Mesenchymal stem cell (in vitro differentiated cells and primary cell): Measurements from ENCODE around the gene NPAS3.

ENCODE experiments used
- DNase-seq: peaks from one replicate; pipeline ENCODE4 v3.0.0-alpha.2; 2013
- H2AFZ ChIP-seq: one replicate; pipeline ENCODE4 v1.6.1; 2013; ENCODE audit warnings: low read depth, mild to moderate bottlenecking, control low read depth, inconsistent platforms, low read length, moderate library complexity
- H2AK5ac ChIP-seq: 2 replicates; pipeline ENCODE4 v1.6.1; 2013; ENCODE audit warnings: low read length, moderate library complexity, mild to moderate bottlenecking, inconsistent platforms; ENCODE audit not compliant: severe bottlenecking
- H2BK120ac ChIP-seq: one replicate; pipeline ENCODE4 v1.6.1; 2013; ENCODE audit warnings: low read depth, mild to moderate bottlenecking, inconsistent platforms, low read length, moderate library complexity
- H2BK12ac ChIP-seq, 2 experiments: one replicate each; pipeline ENCODE4 v1.6.1; 2013; ENCODE audit warnings: inconsistent platforms in 2 of 2, low read length in 2 of 2, mild to moderate bottlenecking in 2 of 2, moderate library complexity in 2 of 2, control low read depth in 1 of 2
- H2BK15ac ChIP-seq: one replicate; pipeline ENCODE4 v1.6.1; 2013; ENCODE audit warnings: mild to moderate bottlenecking, low read depth, inconsistent platforms; ENCODE audit not compliant: poor library complexity, severe bottlenecking
- H2BK5ac ChIP-seq: 2 replicates; pipeline ENCODE4 v1.6.1; 2013; ENCODE audit warnings: low read depth, mild to moderate bottlenecking, low read length, control low read depth, inconsistent platforms; ENCODE audit not compliant: poor library complexity, severe bottlenecking
- H3K14ac ChIP-seq, 2 experiments: one replicate each; pipeline ENCODE4 v1.6.1; 2013; ENCODE audit warnings: inconsistent platforms in 2 of 2, low read length in 2 of 2, control low read depth in 1 of 2, mild to moderate bottlenecking in 1 of 2, moderate library complexity in 1 of 2
- H3K18ac ChIP-seq, 2 experiments: one replicate each; pipeline ENCODE4 v1.6.1; 2013; ENCODE audit warnings: inconsistent platforms in 2 of 2, low read length in 2 of 2, control low read depth in 1 of 2, low read depth in 1 of 2, mild to moderate bottlenecking in 1 of 2
- H3K23ac ChIP-seq, 2 experiments: one replicate each; pipeline ENCODE4 v1.6.1; 2013; ENCODE audit warnings: inconsistent platforms in 2 of 2, low read length in 2 of 2, mild to moderate bottlenecking in 2 of 2, moderate library complexity in 2 of 2, control low read depth in 1 of 2
- H3K27ac ChIP-seq: 2 replicates; pipeline ENCODE4 v1.5.1; 2013; ENCODE audit warnings: mild to moderate bottlenecking, moderate library complexity, low read length, control low read depth, inconsistent platforms; ENCODE audit not compliant: poor library complexity, severe bottlenecking
- H3K27me3 ChIP-seq, 2 experiments: 2 replicates each; pipeline versions ENCODE4 v1.6.1 to v1.7.0; 2013; ENCODE audit warnings: low read length in 2 of 2, mild to moderate bottlenecking in 2 of 2, moderate library complexity in 2 of 2, control low read depth in 1 of 2, inconsistent platforms in 1 of 2; ENCODE audit not compliant: control insufficient read depth in 1 of 2, insufficient read depth in 1 of 2
- H3K36me3 ChIP-seq, 2 experiments: 2 replicates each; pipeline versions ENCODE4 v1.6.1 to v1.7.0; 2013; ENCODE audit warnings: low read length in 2 of 2, control low read depth in 1 of 2, inconsistent platforms in 1 of 2, low read depth in 1 of 2, mild to moderate bottlenecking in 1 of 2; ENCODE audit not compliant: insufficient read depth in 2 of 2, control insufficient read depth in 1 of 2
- H3K4ac ChIP-seq, 2 experiments: one replicate each; pipeline ENCODE4 v1.6.1; 2013; ENCODE audit warnings: inconsistent platforms in 2 of 2, low read length in 2 of 2, mild to moderate bottlenecking in 2 of 2, moderate library complexity in 2 of 2, control low read depth in 1 of 2, low read depth in 1 of 2
- H3K4me1 ChIP-seq: 2 replicates; pipeline ENCODE4 v1.6.1; 2013; ENCODE audit warnings: low read depth, low read length, control low read depth; ENCODE audit not compliant: control insufficient read depth, insufficient read depth
- H3K4me2 ChIP-seq: 2 replicates; pipeline ENCODE4 v1.6.1; 2013; ENCODE audit warnings: low read length, mild to moderate bottlenecking, inconsistent platforms; ENCODE audit not compliant: poor library complexity, severe bottlenecking
- H3K4me3 ChIP-seq, 2 experiments: 2 replicates each; pipeline versions ENCODE4 v1.5.1 to v1.7.0; 2013; ENCODE audit warnings: low read length in 2 of 2, mild to moderate bottlenecking in 2 of 2, control low read depth in 1 of 2, low read depth in 1 of 2; ENCODE audit not compliant: insufficient read depth in 1 of 2
- H3K79me1 ChIP-seq: replicated peaks from 2 replicates; pipeline ENCODE4 v1.6.1; 2013; ENCODE audit warnings: mild to moderate bottlenecking, control low read depth, low read length, inconsistent platforms; ENCODE audit not compliant: poor library complexity, severe bottlenecking
- H3K9ac ChIP-seq: 2 replicates; pipeline ENCODE4 v1.7.0; 2013; ENCODE audit warnings: mild to moderate bottlenecking, low read length, moderate library complexity
- H3K9me3 ChIP-seq: 2 replicates; pipeline ENCODE4 v1.7.0; 2013; ENCODE audit warnings: mild to moderate bottlenecking, low read length; ENCODE audit not compliant: control insufficient read depth
- H4K8ac ChIP-seq: one replicate; pipeline ENCODE4 v1.6.1; 2013; ENCODE audit warnings: inconsistent platforms, mild to moderate bottlenecking, low read length, moderate library complexity
- H4K91ac ChIP-seq: one replicate; pipeline ENCODE4 v1.6.1; 2013; ENCODE audit warnings: mild to moderate bottlenecking, low read length, inconsistent platforms
- WGBS: methylation state at CpG from one replicate; pipeline ENCODE4 v1.1.7; 2013; ENCODE audit warnings: mixed read lengths; 5-methylcytosine and 5-hydroxymethylcytosine counted together

The NPAS3 gene

GRCh38 chr14:33194551-33194950 lies 255.9 kb downstream of the NPAS3 start:
- no peaks in the 10 kb centered on the region for H3K4me1 ChIP-seq
- H2BK15ac ChIP-seq, result no peak overlapping the region
- no peaks in the 10 kb centered on the region for H3K27me3 ChIP-seq
- H4K91ac ChIP-seq, result no peak overlapping the region
- no peak overlapping the region for H3K14ac ChIP-seq
- H3K4ac ChIP-seq, result no peak overlapping the region
- H2AFZ ChIP-seq, result no peak overlapping the region
- H3K36me3 ChIP-seq, result no peaks in the 10 kb centered on the region
- H2BK5ac ChIP-seq, result no peak overlapping the region
- H3K18ac ChIP-seq, result no peak overlapping the region
- no peak for DNase-seq
- 95% methylated on average over 4 of the region's 4 CpGs for WGBS
- no peak overlapping the region for H3K4me2 ChIP-seq
- H3K23ac ChIP-seq, result no peak overlapping the region
- H3K4me3 ChIP-seq, result no peak overlapping the region
- no peak overlapping the region for H2BK12ac ChIP-seq
- H2BK120ac ChIP-seq, result no peak overlapping the region
- no peaks in the 10 kb centered on the region for H3K9me3 ChIP-seq
- no peak overlapping the region for H3K9ac ChIP-seq
- H3K79me1 ChIP-seq, result no peaks in the 10 kb centered on the region
- no peak overlapping the region for H2AK5ac ChIP-seq
- no peak overlapping the region for H3K27ac ChIP-seq
- no peak overlapping the region for H4K8ac ChIP-seq

- no peak for DNase-seq
- Histone ChIP-seq H2BK120ac (no peak overlapping the region), H3K9ac (no peak overlapping the region), H3K9me3 (no peaks in the 10 kb centered on the region), H3K14ac (no peak overlapping the region), H3K79me1 (no peaks in the 10 kb centered on the region), H2BK5ac (no peak overlapping the region), H3K18ac (no peak overlapping the region), H2BK15ac (no peak overlapping the region), H3K27me3 (no peaks in the 10 kb centered on the region), H3K4me3 (no peak overlapping the region), H3K4me1 (no peaks in the 10 kb centered on the region), H3K27ac (no peak overlapping the region), H3K4ac (no peak overlapping the region), H4K8ac (no peak overlapping the region), H3K23ac (no peak overlapping the region), H4K91ac (no peak overlapping the region), H3K36me3 (no peaks in the 10 kb centered on the region), H2AFZ (no peak overlapping the region), H2BK12ac (no peak overlapping the region), H3K4me2 (no peak overlapping the region), H2AK5ac (no peak overlapping the region)
- 95% methylated on average over 25 of the region's 25 CpGs for WGBS
Observed at GRCh38 chr14:33198684-33199083, 260.0 kb downstream of the NPAS3 start.

- no peak overlapping the region for H3K27ac ChIP-seq
- no peaks in the 10 kb centered on the region for H3K27me3 ChIP-seq
- no peak overlapping the region for H4K8ac ChIP-seq
- no peaks in the 10 kb centered on the region for H3K79me1 ChIP-seq
- no peak overlapping the region for H2BK15ac ChIP-seq
- 86% methylated on average over 1 of the region's 2 CpGs for WGBS
- H2BK5ac ChIP-seq, result no peak overlapping the region
- H2AFZ ChIP-seq, result no peak overlapping the region
- H3K4me2 ChIP-seq, result no peak overlapping the region
- H2BK120ac ChIP-seq, result no peak overlapping the region
- H3K4ac ChIP-seq, result no peak overlapping the region
- no peak overlapping the region for H2AK5ac ChIP-seq
- no peaks in the 10 kb centered on the region for H3K4me1 ChIP-seq
- no peaks in the 10 kb centered on the region for H3K9me3 ChIP-seq
- H3K23ac ChIP-seq, result no peak overlapping the region
- H3K18ac ChIP-seq, result no peak overlapping the region
- no peak for DNase-seq
- no peak overlapping the region for H4K91ac ChIP-seq
- H3K4me3 ChIP-seq, result no peak overlapping the region
- H3K14ac ChIP-seq, result no peak overlapping the region
- no peak overlapping the region for H3K9ac ChIP-seq
- H2BK12ac ChIP-seq, result no peak overlapping the region
- H3K36me3 ChIP-seq, result no peaks in the 10 kb centered on the region
Observed at GRCh38 chr14:33201116-33201515, 262.4 kb downstream of the NPAS3 start.

GRCh38 chr14:33206981-33207380 lies 268.3 kb downstream of the NPAS3 start:
- no peaks in the 10 kb centered on the region for H3K4me1 ChIP-seq
- H4K91ac ChIP-seq, result no peak overlapping the region
- H3K4me3 ChIP-seq, result no peak overlapping the region
- H4K8ac ChIP-seq, result no peak overlapping the region
- H2BK5ac ChIP-seq, result no peak overlapping the region
- no peaks in the 10 kb centered on the region for H3K27me3 ChIP-seq
- H3K14ac ChIP-seq, result no peak overlapping the region
- no peak overlapping the region for H2BK12ac ChIP-seq
- H3K18ac ChIP-seq, result no peak overlapping the region
- H2BK120ac ChIP-seq, result no peak overlapping the region
- no peaks in the 10 kb centered on the region for H3K79me1 ChIP-seq
- DNase-seq, result no peak
- no peak overlapping the region for H2AK5ac ChIP-seq
- no peak overlapping the region for H3K9ac ChIP-seq
- no peak overlapping the region for H3K4me2 ChIP-seq
- no peaks in the 10 kb centered on the region for H3K9me3 ChIP-seq
- no peak overlapping the region for H2AFZ ChIP-seq
- no peak overlapping the region for H3K23ac ChIP-seq
- no peak overlapping the region for H3K27ac ChIP-seq
- no peak overlapping the region for H3K4ac ChIP-seq
- WGBS, result 62% methylated on average over 4 of the region's 5 CpGs
- H2BK15ac ChIP-seq, result no peak overlapping the region
- H3K36me3 ChIP-seq, result no peaks in the 10 kb centered on the region
